ENCODE measurements around the gene TMEM239. TPM values are rescaled to one million over a fixed set of nuclear protein-coding genes. Genes with fewer than 3 reads are reported as not detected.
A peak's percentile ranks its signal among the peaks of the same experiment; 100 is the strongest.
"Not testable (repeated sequence)": the region's sequence is repeated elsewhere in the genome, so short reads cannot be mapped to it uniquely, and the experiment has no call there.

TMEM239 gene
- total RNA-seq, 2 donors from 2014 or later: not detected

GRCh38 chr20:2797136-2797983 lies 18.8 kb upstream of the TMEM239 start:
- no peak overlapping the region for H3K27ac Mint-ChIP-seq
- H3K9me3 Mint-ChIP-seq: no peaks in the 10 kb centered on the region
- ATAC-seq (no peak), DNase-seq (ENCODE audit: low spot score in 2 of 2) (no peak)
- peaks cover 10 to 23% of the 10 kb centered on the region in 2 donors for H3K36me3 Mint-ChIP-seq

- H3K36me3 Mint-ChIP-seq: peaks cover 15 to 23% of the 10 kb centered on the region in 2 donors
- no peak overlapping the region for H3K27ac Mint-ChIP-seq
- no peaks in the 10 kb centered on the region for H3K9me3 Mint-ChIP-seq
- no peak for ATAC-seq
- no peak for DNase-seq (ENCODE audit: low spot score in 2 of 2)
Observed at GRCh38 chr20:2798095-2798805, 17.9 kb upstream of the TMEM239 start.

GRCh38 chr20:2798814-2799213 lies 17.4 kb upstream of the TMEM239 start:
- Mint-ChIP-seq H3K27ac (no peak overlapping the region), H3K9me3 (no peaks in the 10 kb centered on the region), H3K36me3 (peaks cover 15 to 23% of the 10 kb centered on the region in 2 donors)
- DNase-seq (ENCODE audit: low spot score in 2 of 2) (no peak), ATAC-seq (no peak)

GRCh38 chr20:2799271-2799670 lies 16.9 kb upstream of the TMEM239 start:
- peaks cover 15 to 23% of the 10 kb centered on the region in 2 donors for H3K36me3 Mint-ChIP-seq
- H3K27ac Mint-ChIP-seq: no peak overlapping the region
- peak in 1 of 2 donors; percentile 21 for ATAC-seq
- no peaks in the 10 kb centered on the region for H3K9me3 Mint-ChIP-seq
- no peak for DNase-seq (ENCODE audit: low spot score in 2 of 2)

GRCh38 chr20:2799688-2800520 lies 16.3 kb upstream of the TMEM239 start:
- Mint-ChIP-seq H3K27ac (peak overlapping the region; percentile 9 to 37), H3K9me3 (no peaks in the 10 kb centered on the region), H3K36me3 (peaks cover 15 to 23% of the 10 kb centered on the region in 2 donors)
- DNase-seq (ENCODE audit: low spot score in 2 of 2): no peak
- peak; percentile 21 to 54 for ATAC-seq

GRCh38 chr20:2800521-2801285 lies 15.5 kb upstream of the TMEM239 start, which contains the start of gene CPXM1:
Gene CPXM1, minus strand, starts transcription at chr20:2800627. Its CDS starts 55 bp downstream, at chr20:2800572.
- peaks cover 15 to 23% of the 10 kb centered on the region in 2 donors for H3K36me3 Mint-ChIP-seq
- no peak for DNase-seq (ENCODE audit: low spot score in 2 of 2)
- no peaks in the 10 kb centered on the region for H3K9me3 Mint-ChIP-seq
- peak within 1 kb of the TSS; percentile 9 to 37 for H3K27ac Mint-ChIP-seq
- peak; percentile 53 to 76 for ATAC-seq

- H3K27ac Mint-ChIP-seq: peak overlapping the region in 1 of 2 donors; percentile 23
- no peaks in the 10 kb centered on the region for H3K9me3 Mint-ChIP-seq
- ATAC-seq: no peak
- H3K36me3 Mint-ChIP-seq: peaks cover 15 to 23% of the 10 kb centered on the region in 2 donors
- DNase-seq (ENCODE audit: low spot score in 2 of 2): no peak
Observed at GRCh38 chr20:2801286-2801728, 14.9 kb upstream of the TMEM239 start.

GRCh38 chr20:2804041-2804828 lies 11.9 kb upstream of the TMEM239 start:
- DNase-seq (ENCODE audit: low spot score in 2 of 2) (no peak), ATAC-seq (no peak)
- Mint-ChIP-seq H3K27ac (no peak overlapping the region), H3K36me3 (peaks cover 15 to 22% of the 10 kb centered on the region in 2 donors), H3K9me3 (no peaks in the 10 kb centered on the region)

GRCh38 chr20:2804852-2805688 lies 11.1 kb upstream of the TMEM239 start:
- no peaks in the 10 kb centered on the region for H3K9me3 Mint-ChIP-seq
- peaks cover 10 to 13% of the 10 kb centered on the region in 2 donors for H3K36me3 Mint-ChIP-seq
- ATAC-seq (no peak), DNase-seq (ENCODE audit: low spot score in 2 of 2) (no peak)
- no peak overlapping the region for H3K27ac Mint-ChIP-seq

- Mint-ChIP-seq H3K9me3 (peaks cover 0 to under 1% of the 10 kb centered on the region in 2 donors), H3K27ac (no peak overlapping the region), H3K36me3 (peaks cover 6 to 9% of the 10 kb centered on the region in 2 donors)
- no peak for DNase-seq (ENCODE audit: low spot score in 2 of 2)
- no peak for ATAC-seq
Observed at GRCh38 chr20:2805689-2806350, 10.3 kb upstream of the TMEM239 start.

- ATAC-seq: no peak
- H3K36me3 Mint-ChIP-seq: peaks cover 4% of the 10 kb centered on the region in 2 donors
- H3K9me3 Mint-ChIP-seq: peaks cover 0 to 5% of the 10 kb centered on the region in 2 donors
- no peak for DNase-seq (ENCODE audit: low spot score in 2 of 2)
- H3K27ac Mint-ChIP-seq: no peak overlapping the region
Observed at GRCh38 chr20:2806351-2806701, 9.8 kb upstream of the TMEM239 start.

- Mint-ChIP-seq H3K9me3 (peaks cover 0 to 12% of the 10 kb centered on the region in 2 donors), H3K36me3 (peaks cover 6 to 11% of the 10 kb centered on the region in 2 donors), H3K27ac (no peak overlapping the region)
- ATAC-seq (no peak), DNase-seq (ENCODE audit: low spot score in 2 of 2) (no peak)
Observed at GRCh38 chr20:2807019-2807418, 9.1 kb upstream of the TMEM239 start.

- Mint-ChIP-seq H3K36me3 (peaks cover 13 to 14% of the 10 kb centered on the region in 2 donors), H3K9me3 (peaks cover 0 to 19% of the 10 kb centered on the region in 2 donors)
- H3K27ac Mint-ChIP-seq; ATAC-seq; DNase-seq (ENCODE audit: low spot score in 2 of 2): not testable (repeated sequence)
Observed at GRCh38 chr20:2807929-2808328, 8.2 kb upstream of the TMEM239 start.

GRCh38 chr20:2809690-2810089 lies 6.5 kb upstream of the TMEM239 start:
- DNase-seq (ENCODE audit: low spot score in 2 of 2) (no peak), ATAC-seq (no peak)
- peaks cover 0 to 19% of the 10 kb centered on the region in 2 donors for H3K9me3 Mint-ChIP-seq
- peaks cover 13 to 19% of the 10 kb centered on the region in 2 donors for H3K36me3 Mint-ChIP-seq
- no peak overlapping the region for H3K27ac Mint-ChIP-seq
